Stimulated activated CD4-positive, alpha-beta T cell treated with anti-CD3 and anti-CD28 coated beads, Interleukin-4, amount 100 ng/mL, for 1 hour (primary cell): Measurements from ENCODE around the gene ITIH2.
"Not testable (repeated sequence)": the region's sequence is repeated elsewhere in the genome, so short reads cannot be mapped to it uniquely, and the experiment has no call there.

Source experiments
- DNase-seq: peaks from one replicate; pipeline ENCODE4 v3.0.0-alpha.2; 2020

The ITIH2 gene

DNA sequence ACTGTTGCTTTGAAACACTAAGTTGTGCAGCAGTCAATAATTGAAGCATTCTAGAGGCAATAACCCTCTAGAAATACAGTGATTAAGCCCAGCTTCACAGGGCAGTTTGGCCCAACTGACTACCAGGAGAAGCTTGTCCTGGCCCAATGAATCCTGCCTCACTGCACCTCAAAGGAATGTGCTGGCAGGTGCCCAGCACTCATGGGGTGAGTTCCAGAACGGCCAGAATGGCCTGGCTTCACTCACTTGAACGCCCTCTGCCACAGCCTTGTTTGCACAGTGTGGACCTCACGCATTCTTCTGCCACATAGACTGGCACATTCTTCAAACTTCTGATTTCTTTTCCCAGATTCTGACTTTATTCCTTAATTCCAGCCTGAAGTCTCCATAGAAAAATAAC is 6.6 kb upstream of the ITIH2 start:
- DNase-seq, result no peak

DNA sequence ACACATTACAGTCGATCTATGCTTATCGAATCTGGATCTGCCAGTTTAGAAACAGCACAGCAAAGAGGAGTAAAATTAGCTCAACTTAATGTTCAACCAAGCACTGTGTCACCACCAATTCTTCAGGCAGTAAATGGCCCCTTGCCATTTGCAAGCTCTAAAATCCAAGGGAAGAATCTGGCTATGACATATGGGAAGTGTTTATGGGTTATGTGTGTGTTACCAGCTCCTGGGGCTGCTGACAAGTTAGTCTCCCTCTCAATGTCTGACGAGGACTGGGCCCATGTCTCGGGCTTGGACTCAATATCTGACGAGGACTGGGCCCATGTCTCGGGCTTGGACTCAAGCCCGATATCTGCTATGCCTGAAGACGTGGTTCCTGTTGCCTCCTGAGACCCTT is 5.7 kb upstream of the ITIH2 start:
- no peak for DNase-seq

DNA sequence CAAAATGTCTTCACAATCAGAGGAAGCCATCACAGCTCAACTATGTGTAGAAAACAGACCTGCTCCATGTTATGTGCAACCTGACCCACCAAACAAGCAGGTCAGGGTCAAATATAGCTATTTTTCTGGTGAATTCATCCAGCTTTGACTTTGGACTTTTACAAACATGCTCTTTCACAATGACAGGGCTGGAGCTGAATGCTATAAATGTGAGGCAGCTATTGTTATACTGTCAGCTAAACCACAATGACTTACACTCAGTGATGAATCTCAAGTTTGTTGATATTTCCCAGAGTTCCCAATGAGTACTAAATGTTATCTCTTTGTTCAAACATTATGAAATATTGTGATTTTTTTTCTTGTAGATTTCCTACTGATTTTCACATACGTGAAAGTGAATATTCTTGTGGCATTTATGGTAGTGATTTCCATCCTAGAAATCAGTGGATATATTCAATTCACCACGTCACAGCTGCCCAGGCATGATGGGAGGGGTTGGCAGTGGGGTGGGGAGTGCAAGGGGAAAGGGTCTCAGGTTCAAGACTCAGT is 2.5 kb upstream of the ITIH2 start:
- DNase-seq, result no peak

GRCh38 chr10:7701158-7701742 is 1.9 kb upstream of the ITIH2 start:
- DNase-seq, result no peak

DNA sequence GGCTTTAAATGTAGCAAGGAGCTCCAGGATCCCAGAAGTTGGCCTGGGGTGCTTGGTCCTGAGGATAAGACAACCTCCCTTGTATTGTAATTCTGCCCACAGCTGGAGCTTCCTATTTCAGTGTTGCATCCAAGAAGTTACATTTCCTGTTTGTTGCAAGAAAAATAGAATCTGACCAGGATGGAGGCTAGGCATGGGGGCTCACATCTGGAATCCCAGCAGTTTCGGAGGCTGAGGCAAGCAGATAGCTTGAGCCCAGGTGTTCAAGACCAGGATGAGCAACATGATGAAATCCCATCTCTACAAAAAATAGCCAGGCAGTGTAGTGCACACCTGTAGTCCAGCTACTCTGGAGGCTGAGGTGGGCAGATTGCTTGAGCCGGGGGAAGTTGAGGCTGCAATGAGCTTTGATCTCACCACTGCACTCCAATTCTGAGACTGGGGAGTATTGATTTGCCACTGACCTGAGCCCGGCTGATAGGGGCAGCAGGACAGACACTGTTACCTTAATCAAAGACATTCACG is 766 bp upstream of the ITIH2 start:
- DNase-seq, result no peak

DNA sequence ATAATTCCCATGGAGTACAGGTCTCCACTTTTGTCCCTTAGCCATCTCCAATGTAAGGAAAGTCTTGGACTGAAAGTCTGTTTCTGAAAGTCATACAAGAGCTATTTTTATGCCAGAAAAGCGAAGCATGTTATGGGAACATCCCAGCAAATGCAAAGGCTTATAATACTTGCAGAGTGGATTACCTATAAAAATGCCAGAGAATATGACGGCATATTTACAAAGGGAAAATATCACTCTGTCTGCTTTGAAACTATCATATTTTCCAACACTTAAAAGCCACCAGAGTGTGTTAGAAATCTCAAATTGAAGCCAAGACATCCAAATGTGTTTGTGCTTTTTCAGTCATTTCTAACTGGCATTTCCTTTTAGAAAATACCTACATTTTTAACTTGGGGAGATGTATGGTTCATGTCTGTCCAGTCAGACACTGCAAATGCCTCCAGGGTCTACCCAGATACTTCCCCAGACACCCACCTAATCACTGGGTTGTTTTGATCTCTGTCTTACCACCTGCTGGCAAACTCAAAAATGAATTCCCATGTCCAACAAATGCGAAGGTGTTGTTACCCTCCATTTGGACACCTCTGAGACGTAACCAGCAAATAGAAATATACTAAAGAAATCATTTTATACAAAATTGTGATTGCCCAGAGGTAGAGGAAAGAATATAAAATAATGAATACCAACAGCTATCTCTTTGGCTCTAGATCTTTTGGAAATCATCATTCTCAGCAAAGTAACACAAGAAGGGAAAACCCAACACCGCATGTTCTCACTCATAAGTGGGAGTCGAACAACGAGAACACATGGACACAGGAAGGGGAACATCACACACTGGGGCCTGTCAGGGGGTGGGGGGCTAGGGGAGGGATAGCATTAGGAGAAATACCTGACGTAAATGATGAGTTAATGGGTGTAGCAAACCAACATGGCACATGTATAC is 1.2 kb downstream of the ITIH2 start:
- DNase-seq, result no peak

GRCh38 chr10:7705341-7705740 is 2.2 kb downstream of the ITIH2 start:
- no peak for DNase-seq

DNA sequence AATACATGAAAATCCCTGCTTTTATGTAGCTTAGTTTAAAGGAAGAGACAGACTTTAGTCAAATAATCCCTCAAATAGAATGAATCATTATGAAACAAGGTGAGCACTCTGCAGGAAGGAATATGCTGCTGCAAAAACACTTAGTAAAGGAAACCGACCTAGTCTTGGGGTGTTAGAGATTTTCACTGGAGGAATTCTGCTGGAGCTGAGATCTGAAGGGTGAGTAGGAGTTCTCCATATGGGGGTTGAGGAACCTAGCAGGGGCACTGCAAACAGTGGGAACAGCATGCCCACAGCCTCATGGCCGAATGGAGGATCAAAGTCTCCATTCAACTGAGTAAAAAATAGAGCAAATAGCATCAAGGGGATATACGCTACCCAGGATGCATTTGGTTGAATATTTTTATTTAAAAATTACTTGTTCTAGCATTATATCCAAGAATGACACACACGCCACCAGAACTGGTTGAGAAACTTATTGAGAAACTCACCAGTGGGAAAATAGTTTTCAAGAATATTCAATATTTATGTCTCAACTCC is 3.5 kb downstream of the ITIH2 start:
- no peak for DNase-seq

DNA sequence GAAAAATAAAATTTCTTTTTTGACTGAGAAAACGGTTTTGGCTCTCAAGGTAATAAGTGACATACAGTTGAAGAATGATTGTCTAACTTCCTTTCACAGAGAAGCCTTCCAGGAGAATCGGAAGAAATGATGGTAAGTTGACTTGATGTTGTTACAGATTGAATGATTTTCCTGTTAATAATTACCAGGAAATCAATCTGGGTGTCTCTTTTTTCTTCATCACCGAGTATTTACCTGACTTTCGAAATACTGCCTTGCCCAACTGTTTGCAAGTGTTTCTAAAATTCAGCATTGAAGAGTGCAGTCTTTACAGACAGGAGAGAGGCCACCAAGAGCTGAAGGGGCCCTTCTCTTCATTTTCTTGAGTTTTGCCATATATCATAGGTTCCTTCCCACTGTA is 4.0 kb downstream of the ITIH2 start:
- no peak for DNase-seq

- no peak for DNase-seq
Observed at GRCh38 chr10:7707858-7708622, 4.9 kb downstream of the ITIH2 start.

GRCh38 chr10:7708832-7709231 is 5.7 kb downstream of the ITIH2 start:
- DNase-seq, result no peak

DNA sequence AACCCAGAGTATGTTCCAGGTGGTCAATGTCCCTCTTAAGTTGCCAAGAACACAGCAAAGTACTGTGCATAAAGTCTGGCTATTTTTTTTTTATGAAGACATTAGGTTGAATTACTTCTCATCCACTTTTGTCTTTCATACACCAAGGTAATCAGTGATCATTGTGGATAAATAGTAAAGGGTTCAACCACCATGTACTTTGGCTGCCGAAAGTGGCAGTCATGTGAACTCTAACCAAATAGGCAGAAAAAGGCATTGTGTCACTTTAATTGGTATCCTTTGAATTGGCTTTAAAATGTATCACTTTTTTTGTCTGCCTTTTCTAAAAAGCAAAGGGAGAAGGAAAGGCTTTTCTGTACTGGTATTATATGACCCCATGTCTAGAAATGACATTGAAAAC is 7.3 kb downstream of the ITIH2 start:
- no peak for DNase-seq

DNA sequence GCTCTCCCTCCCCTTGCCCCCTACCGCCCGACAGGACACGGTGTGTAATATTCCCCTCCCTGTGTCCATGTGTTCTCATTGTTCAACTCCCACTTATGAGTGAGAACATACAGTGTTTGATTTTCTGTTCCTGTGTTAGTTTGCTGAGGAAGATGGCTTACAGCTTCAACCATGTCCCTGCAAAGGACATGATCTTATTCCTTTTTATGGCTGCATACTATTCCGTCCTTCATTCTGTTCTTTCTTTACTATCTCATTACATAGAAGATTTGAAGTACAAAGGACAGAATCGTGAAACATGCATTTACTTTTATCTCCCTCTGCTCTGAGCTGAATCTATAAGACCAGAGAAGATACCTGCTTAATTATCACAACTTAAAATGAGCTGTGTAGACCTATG is 8.0 kb downstream of the ITIH2 start:
- DNase-seq, result not testable (repeated sequence)

- no peak for DNase-seq
Observed at GRCh38 chr10:7715515-7715914, 12.4 kb downstream of the ITIH2 start.

DNA sequence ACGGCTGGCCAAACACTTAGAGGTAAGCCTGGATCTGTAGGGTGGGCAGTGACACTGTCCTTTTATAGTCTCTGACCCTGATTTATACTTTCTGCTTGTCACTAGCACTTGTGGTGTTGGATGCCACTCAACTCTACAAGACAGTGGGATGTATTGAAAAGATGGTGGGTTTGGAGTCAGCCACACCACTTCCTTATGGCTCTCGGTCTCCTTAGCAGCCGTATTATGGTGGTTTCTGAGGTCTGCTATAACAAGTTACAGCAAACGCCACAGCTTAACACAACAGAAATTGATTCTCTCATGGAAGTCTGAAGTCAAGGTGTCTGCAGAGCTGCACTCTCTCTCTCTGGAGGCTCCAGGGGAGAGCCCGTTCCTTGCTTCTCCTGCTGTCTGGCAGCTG is 14.7 kb downstream of the ITIH2 start:
- DNase-seq, result no peak

GRCh38 chr10:7718685-7719084 is 15.6 kb downstream of the ITIH2 start:
- no peak for DNase-seq

GRCh38 chr10:7720478-7720877 is 17.4 kb downstream of the ITIH2 start:
- no peak for DNase-seq

DNA sequence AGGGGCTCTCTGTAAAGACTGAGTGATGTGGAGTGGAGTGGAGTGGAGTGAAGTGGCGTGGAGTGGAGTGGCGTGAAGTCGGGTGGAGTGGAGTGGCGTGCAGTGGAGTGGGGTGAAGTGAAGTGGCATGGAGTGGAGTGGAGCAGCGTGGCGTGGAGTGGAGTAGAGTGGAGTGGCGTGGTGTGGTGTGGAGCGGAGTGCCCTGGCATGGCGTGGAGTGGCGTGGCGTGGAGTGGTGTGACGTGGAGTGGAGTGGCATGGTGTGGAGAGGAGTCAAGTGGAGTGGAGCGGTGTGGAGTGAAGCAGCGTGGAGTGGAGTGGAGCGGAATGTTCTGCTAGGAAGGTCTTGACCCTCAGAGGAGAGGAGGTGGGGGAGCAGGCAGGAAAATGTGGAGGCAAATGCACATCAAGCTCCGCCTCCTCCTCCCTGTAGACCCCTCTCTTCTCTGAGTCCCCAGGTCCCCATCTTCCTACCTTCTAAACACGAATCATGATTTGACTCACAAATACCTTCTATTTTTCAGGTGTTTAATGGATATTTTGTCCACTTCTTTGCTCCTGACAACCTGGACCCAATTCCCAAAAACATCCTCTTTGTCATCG is 19.9 kb downstream of the ITIH2 start:
- DNase-seq, result no peak

GRCh38 chr10:7734821-7735220 is 31.7 kb downstream of the ITIH2 start:
- no peak for DNase-seq

DNA sequence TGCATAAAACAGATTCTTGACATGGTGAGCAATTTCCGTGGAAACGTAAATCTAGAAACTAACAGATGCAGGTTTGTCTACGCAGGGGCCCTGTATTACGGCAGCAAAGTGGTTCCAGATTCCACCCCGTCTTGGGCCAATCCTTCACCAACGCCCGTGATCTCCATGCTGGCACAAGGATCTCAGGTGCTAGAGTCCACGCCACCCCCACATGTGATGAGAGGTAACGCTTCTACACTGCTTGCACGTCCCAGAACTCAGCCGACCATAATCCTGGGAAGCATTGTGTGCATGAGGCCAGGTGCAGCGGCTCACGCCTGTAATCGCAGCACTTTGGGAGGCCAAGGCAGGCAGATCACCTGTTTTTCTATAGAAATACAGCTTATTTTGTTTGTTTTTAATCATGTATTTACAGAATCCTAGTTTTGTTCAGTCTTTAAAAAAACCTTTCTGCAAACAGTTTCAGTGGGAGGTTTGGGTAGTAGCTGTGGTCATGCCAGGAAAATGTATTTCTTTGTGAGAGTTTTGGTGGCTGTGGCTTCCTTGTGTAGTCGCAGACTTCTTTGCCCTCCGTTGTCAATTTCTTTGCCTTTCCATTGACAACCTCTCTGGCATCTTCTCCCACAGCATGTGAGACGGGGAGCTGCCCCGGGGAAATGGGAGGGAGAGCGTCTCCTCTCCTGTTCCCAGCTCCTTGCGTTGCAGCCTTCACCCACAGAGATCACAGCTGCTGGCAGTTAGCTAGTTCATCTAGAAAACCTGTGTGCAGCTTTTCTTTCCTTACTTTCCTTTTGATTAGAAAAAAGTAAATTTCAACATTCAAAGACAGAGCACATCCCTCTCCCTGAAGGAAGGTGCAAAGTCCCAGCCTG is 35.7 kb downstream of the ITIH2 start:
- no peak for DNase-seq

DNA sequence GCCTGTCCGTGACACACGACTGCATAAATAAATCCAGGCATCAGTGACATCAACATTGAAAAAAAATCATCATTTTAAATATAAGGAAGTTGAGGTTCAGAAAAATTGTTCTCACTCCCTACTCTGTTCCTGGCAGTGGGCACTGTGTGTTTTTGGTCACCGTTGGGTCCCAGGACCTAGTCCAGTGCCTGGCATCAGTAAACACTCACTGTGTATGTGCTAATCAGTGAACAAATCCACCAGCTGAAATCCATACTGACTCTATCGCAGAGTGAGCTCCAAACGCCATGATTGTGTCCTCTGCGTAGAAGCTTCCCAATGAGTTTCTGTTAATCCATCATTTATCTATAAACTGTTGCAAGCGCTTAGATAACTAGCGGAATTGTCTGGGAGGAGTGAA is 41.2 kb downstream of the ITIH2 start:
- DNase-seq, result no peak
